Thyroid gland (tissue), 4 donors: ENCODE measurements around the gene FGF22.

Experiments used
- CTCF ChIP-seq, 6 experiments: fragments of 200-600 bp in 3 of 6; fragments of 450-650 bp in 3 of 6; sonication (generic) in 3 of 6; IDR thresholded peaks; one replicate each; pipeline ENCODE4 v1.5.1; 2016 to 2019; ENCODE audit warnings: antibody characterized with exemption in 6 of 6, mild to moderate bottlenecking in 2 of 6, inconsistent platforms in 1 of 6, moderate library complexity in 1 of 6
- POLR2A ChIP-seq, 2 donors: fragments of 450-650 bp; IDR thresholded peaks; one replicate each; pipeline ENCODE4 v1.6.1; 2017; ENCODE audit warnings: antibody characterized with exemption in 2 of 2, mild to moderate bottlenecking in 2 of 2, moderate library complexity in 1 of 2

- no peak for TF ChIP-seq POLR2A (IDR thresholded peaks at IDR 0.05)
- no peak for TF ChIP-seq CTCF (IDR thresholded peaks at IDR 0.05)
Observed at GRCh38 chr19:615619-616018, 24.1 kb upstream of the FGF22 start.
